K562 (cell line): ENCODE data around the gene RNF41. TPM values are rescaled to one million over a fixed set of nuclear protein-coding genes. Genes with fewer than 3 reads are reported as not detected.

Experiments
- ATAC-seq: fragments of 200-7000 bp; cut with Tn5 transposase; 3 replicates; pipeline ENCODE4 v1.9.1; 2020; ENCODE audit warnings: moderate library complexity
- BruUV-seq: library from RNA; stranded (reverse); fragments of 400-500 nt; replicated peaks from 2 replicates; lab custom pipeline; 2021; lab: Mats Ljungman, UMichigan
- CTCF ChIA-PET: fragments of 300-600 bp; formaldehyde crosslinking; extraction: SDS; loops from one replicate; lab custom pipeline; 2021; ENCODE audit warnings: low intra/inter-chr PET ratio; lab: Yijun Ruan, JAX
- POLR2A ChIA-PET: fragments of 300-600, 350-650 bp; sonication (Branson Sonifier 250); formaldehyde crosslinking; extraction: SDS; loops from one replicate; lab custom pipeline; 2021; ENCODE audit warnings: antibody characterized with exemption, inconsistent platforms; lab: Yijun Ruan, JAX
- DNase-seq, 4 experiments: peaks; one replicate each; pipeline versions ENCODE4 v3.0.0 to v3.0.0-alpha.2; 2011 to 2018; ENCODE audit warnings: low spot score in 3 of 4, mixed read lengths in 3 of 4; ENCODE audit errors: extremely low read depth in 1 of 4
- FAIRE-seq: peaks from 2 replicates; lab custom pipeline; 2011; peaks lifted over from hg19 to GRCh38; lab: Jason Lieb, UNC
- H2AFZ ChIP-seq: 2 replicates; pipeline ENCODE4 v1.6.0; 2011; ENCODE audit warnings: low read depth, low read length, control low read depth, inconsistent platforms
- H3K27ac ChIP-seq: fragments of 200-600 bp; 3 replicates; pipeline ENCODE4 v1.8.0; 2011; ENCODE audit warnings: low read depth, mild to moderate bottlenecking, control low read depth, inconsistent platforms, low read length, moderate library complexity, mixed read lengths; ENCODE audit errors: extremely low read depth
- H3K27me3 ChIP-seq, 2 experiments: fragments of 300-600 bp in 1 of 2; 2 replicates in 1 of 2; 3 replicates in 1 of 2; pipeline versions ENCODE4 v1.6.0 to v1.8.0; 2011; ENCODE audit warnings: inconsistent platforms in 2 of 2, low read length in 2 of 2, mild to moderate bottlenecking in 1 of 2, mixed read lengths in 1 of 2, moderate library complexity in 1 of 2; ENCODE audit not compliant: control insufficient read depth in 2 of 2, insufficient read depth in 2 of 2
- H3K36me3 ChIP-seq: fragments of 300-600 bp; 3 replicates; pipeline ENCODE4 v1.8.0; 2011; ENCODE audit warnings: mild to moderate bottlenecking, low read length, inconsistent platforms; ENCODE audit not compliant: control insufficient read depth, insufficient read depth
- H3K4me1 ChIP-seq, 2 experiments: fragments of 200-600 bp in 1 of 2; replicated peaks in 1 of 2; 2 replicates in 1 of 2; 3 replicates in 1 of 2; pipeline versions ENCODE4 v1.5.1 to v1.8.0; 2011; ENCODE audit warnings: inconsistent platforms in 2 of 2, low read length in 2 of 2, mild to moderate bottlenecking in 1 of 2, mixed read lengths in 1 of 2, moderate library complexity in 1 of 2; ENCODE audit not compliant: control insufficient read depth in 2 of 2, insufficient read depth in 2 of 2
- H3K4me2 ChIP-seq: 2 replicates; pipeline ENCODE4 v1.6.1; 2011; ENCODE audit warnings: low read length, control low read depth, inconsistent platforms, mixed read lengths; ENCODE audit not compliant: insufficient read depth
- H3K4me3 ChIP-seq: fragments of 200-600 bp; sonication (generic), shearing (Covaris generic); 2 replicates; pipeline ENCODE4 v1.5.1; 2016; ENCODE audit warnings: control low read depth, inconsistent platforms
- H3K79me2 ChIP-seq: fragments of 200-600 bp; 3 replicates; pipeline ENCODE4 v1.8.0; 2011; ENCODE audit warnings: low read length, inconsistent platforms; ENCODE audit not compliant: control insufficient read depth, insufficient read depth
- H3K9ac ChIP-seq, 2 experiments: 2 replicates each; pipeline versions ENCODE4 v1.6.0 to v1.6.1; 2011; ENCODE audit warnings: low read depth in 2 of 2, low read length in 2 of 2, control low read depth in 1 of 2, inconsistent platforms in 1 of 2, mild to moderate bottlenecking in 1 of 2, mixed read lengths in 1 of 2; ENCODE audit not compliant: insufficient read depth in 1 of 2
- H3K9me1 ChIP-seq: one replicate; pipeline ENCODE4 v1.6.0; 2011; ENCODE audit warnings: inconsistent platforms, mild to moderate bottlenecking, low read length, moderate library complexity; ENCODE audit not compliant: control insufficient read depth, insufficient read depth
- H3K9me3 ChIP-seq: replicated peaks from 2 replicates; pipeline ENCODE4 v1.5.1; 2011; ENCODE audit warnings: low read depth, low read length, inconsistent platforms; ENCODE audit not compliant: control insufficient read depth, insufficient read depth
- H4K20me1 ChIP-seq: replicated peaks from 2 replicates; pipeline ENCODE4 v1.6.1; 2011; ENCODE audit warnings: low read length, inconsistent platforms, mixed read lengths; ENCODE audit not compliant: control insufficient read depth, insufficient read depth
- CEBPG ChIP-seq, 3 experiments: fragments of 200-800 bp in 1 of 3; sonication (Bioruptor generic) in 1 of 3; sonication (generic) in 1 of 3; formaldehyde crosslinking in 1 of 3; IDR thresholded peaks in 2 of 3; conservative IDR thresholded peaks in 1 of 3; 2 replicates each; pipeline versions ENCODE4 v1.6.1 to v1.8.0; 2016 to 2022; ENCODE audit warnings: missing compliant biosample characterization in 2 of 3, missing genetic modification characterization in 2 of 3, mild to moderate bottlenecking in 1 of 3, missing genetic modification reagents in 1 of 3
- POLR2G ChIP-seq: fragments of 200-400 bp; formaldehyde crosslinking; IDR thresholded peaks from 2 replicates; pipeline ENCODE4 v1.6.1; 2017; ENCODE audit warnings: low read depth, mild to moderate bottlenecking, antibody characterized with exemption, low read length, moderate library complexity
- RBFOX2 ChIP-seq: fragments of 200-400 bp; formaldehyde crosslinking; IDR thresholded peaks from 2 replicates; pipeline ENCODE4 v1.6.1; 2017; ENCODE audit warnings: low read depth, mild to moderate bottlenecking, low read length, moderate library complexity
- RUNX1 ChIP-seq: sonication (generic); IDR thresholded peaks from 2 replicates; pipeline ENCODE4 v1.6.1; 2016; ENCODE audit warnings: antibody characterized with exemption, low read depth
- SNIP1 ChIP-seq: fragments of 450-650 bp; IDR thresholded peaks from 2 replicates; pipeline ENCODE4 v1.7.1; 2017; ENCODE audit warnings: low read depth, mild to moderate bottlenecking
- ZFX ChIP-seq: sonication (generic); formaldehyde crosslinking; IDR thresholded peaks from 2 replicates; pipeline ENCODE4 v1.8.0; 2022; ENCODE audit warnings: mild to moderate bottlenecking, missing genetic modification reagents, moderate library complexity
- WGBS: fragments of 100-300 bp; shearing (Covaris generic); methylation state at CpG from one replicate; pipeline ENCODE4 v1.1.6; 2016; ENCODE audit warnings: low coverage, mixed read lengths; ENCODE audit not compliant: insufficient coverage; ENCODE audit errors: missing lambda C conversion rate; 5-methylcytosine and 5-hydroxymethylcytosine counted together
- in situ Hi-C: fragments of 300-500 bp; cut with MboI; formaldehyde crosslinking; loops from 4 replicates; pipeline ENCODE4 v1.15.0; 2018; ENCODE audit warnings: inconsistent platforms, mixed read lengths
- intact Hi-C: fragments of 100-400 bp; cut with micrococcal nuclease; formaldehyde crosslinking; loops from 2 replicates; pipeline ENCODE4 v1.14.2; 2022
- polyA plus RNA-seq, 8 experiments: library from polyadenylated mRNA; depleted of rRNA in 4 of 8; stranded (reverse) in 5 of 8; unstranded in 3 of 8; fragments of >200 nt; fragmentation: Nextera tagmentation in 2 of 8; fragmentation: Illumina TruSeq in 1 of 8; extraction: Ambion mirVana in 2 of 8; extraction: Trizol in 1 of 8; gene quantifications; 2 replicates each; pipeline versions ENCODE4 v1.2.1 to v1.2.3, GENCODE V29; 2011 to 2014; ENCODE audit warnings: inconsistent platforms in 1 of 8, missing spikeins in 1 of 8
- total RNA-seq, 7 experiments: library from RNA; depleted of rRNA in 6 of 7; stranded (reverse); fragments of >200 nt in 6 of 7; fragmentation: Illumina TruSeq in 2 of 7; extraction: Trizol in 2 of 7; gene quantifications; 2 replicates each; pipeline versions ENCODE4 v1.2.1 to v1.2.3, GENCODE V29; 2011 to 2021; ENCODE audit warnings: low replicate concordance in 1 of 7

RNF41 gene
- total and polyA plus RNA-seq, 9 of the 15 experiments (the other 6 are each of a cell fraction or from before 2014, with no cell fraction given) = 28.2 to 46.8 (median 33.8) TPM

DNA sequence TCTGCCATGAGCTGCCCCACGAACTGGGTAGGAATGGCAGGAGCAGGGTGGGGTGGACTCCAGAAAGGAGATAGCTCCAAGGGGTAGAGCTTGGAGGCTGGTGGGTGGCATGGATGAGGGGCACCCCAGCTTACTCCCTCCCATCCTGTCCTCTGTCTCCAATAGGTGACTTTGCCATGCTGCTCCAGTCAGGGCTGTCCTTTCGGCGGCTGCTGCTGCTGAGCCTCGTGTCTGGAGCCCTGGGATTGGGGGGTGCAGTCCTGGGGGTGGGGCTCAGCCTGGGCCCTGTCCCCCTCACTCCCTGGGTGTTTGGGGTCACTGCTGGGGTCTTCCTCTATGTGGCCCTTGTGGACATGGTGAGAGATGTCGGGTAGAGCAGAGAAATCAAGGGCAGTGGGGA is 15.3 kb upstream of the RNF41 start:
- H3K9me3 ChIP-seq = no peaks in the 10 kb centered on the region
- no peak overlapping the region for H2AFZ ChIP-seq
- ATAC-seq (no peak), DNase-seq (no peak), FAIRE-seq (no peak)
- ChIA-PET CTCF (no interaction called here), POLR2A (interaction anchor here (0.6 to 3.2 kb wide), 8 partner anchors 10 to 236 kb away, joined by 3 to 12 read pairs (median 4); no protein-coding TSS in a partner anchor)
- H3K27ac ChIP-seq = no peak overlapping the region
- no peak overlapping the region for H3K9ac ChIP-seq
- intact Hi-C loops = no loop called here
- H3K36me3 ChIP-seq = peaks cover 31% of the 10 kb centered on the region; the same call in 1 of the 3 replicates
- H3K4me1 ChIP-seq = peaks cover 10 to 23% of the 10 kb centered on the region in 2 experiments; a peak in 4 of 5 replicates
- H3K4me3 ChIP-seq = no peak overlapping the region
- H4K20me1 ChIP-seq = no peaks in the 10 kb centered on the region
- no peak for TF ChIP-seq RUNX1
- no peak for TF ChIP-seq ZFX (CRISPR knock-in tag)
- no peak for TF ChIP-seq SNIP1
- peak; percentile 2; the same call in 1 of the 2 replicates for TF ChIP-seq POLR2G
- peak; percentile 9; the same call in 1 of the 2 replicates for TF ChIP-seq RBFOX2
- TF ChIP-seq CEBPG (CRISPR knock-in tag; IDR thresholded peaks at IDR 0.05) = no peak
- TF ChIP-seq CEBPG (tag; conservative IDR thresholded peaks at IDR 0.05 in 1 of 2, IDR thresholded peaks at IDR 0.05 in 1 of 2) = no peak
- WGBS = 48% methylated on average over 4 of the region's 5 CpGs
- no peaks in the 10 kb centered on the region for H3K27me3 ChIP-seq
- H3K9me1 ChIP-seq = no peaks in the 10 kb centered on the region
- no TSS peak for BruUV-seq
- H3K4me2 ChIP-seq = no peak overlapping the region
- in situ Hi-C loops = no loop called here
- no peaks in the 10 kb centered on the region for H3K79me2 ChIP-seq
